Heart right ventricle (tissue), 16 donors: ENCODE measurements around the gene CTCFL. TPM values are rescaled to one million over a fixed set of nuclear protein-coding genes. Genes with fewer than 3 reads are reported as not detected.

Experiments used
- ATAC-seq, 8 donors: fragments of 200-7000 bp; cut with Tn5 transposase; one replicate each; pipeline ENCODE4 v1.9.1; 2020; ENCODE audit warnings: mild to moderate bottlenecking in 8 of 8, moderate library complexity in 8 of 8, moderate number of reproducible peaks in 1 of 8
- DNase-seq, 2 donors: peaks; one replicate each; pipeline ENCODE4 v3.0.0-alpha.2; 2020
- H3K27ac ChIP-seq, 10 donors: fragments of 200-600 bp; sonication (generic) in 2 of 10; one replicate each; pipeline versions ENCODE4 v1.5.0 to v1.8.0; 2020 to 2022; ENCODE audit warnings: mild to moderate bottlenecking in 3 of 10
- H3K27me3 ChIP-seq, 7 donors: fragments of 200-600 bp; one replicate each; pipeline ENCODE4 v1.8.0; 2021 to 2022; ENCODE audit warnings: mild to moderate bottlenecking in 2 of 7
- H3K36me3 ChIP-seq, 9 donors: fragments of 200-600 bp; sonication (generic) in 1 of 9; one replicate each; pipeline versions ENCODE4 v1.5.0 to v1.8.0; 2020 to 2022; ENCODE audit warnings: mild to moderate bottlenecking in 2 of 9
- H3K4me1 ChIP-seq, 9 donors: fragments of 200-600 bp; sonication (generic) in 1 of 9; one replicate each; pipeline versions ENCODE4 v1.5.0 to v1.8.0; 2020 to 2022; ENCODE audit warnings: mild to moderate bottlenecking in 4 of 9
- H3K4me3 ChIP-seq, 10 donors: fragments of 200-600 bp; sonication (generic) in 2 of 10; one replicate each; pipeline versions ENCODE4 v1.5.0 to v1.8.0; 2020 to 2022; ENCODE audit warnings: mild to moderate bottlenecking in 7 of 10, moderate library complexity in 2 of 10
- H3K9me3 ChIP-seq, 11 donors: fragments of 200-600 bp in 10 of 11; sonication (generic) in 2 of 11; one replicate each; pipeline versions ENCODE4 v1.5.0 to v1.8.0; 2013 to 2022; ENCODE audit warnings: mild to moderate bottlenecking in 2 of 11, control low read depth in 1 of 11, moderate library complexity in 1 of 11
- CTCF ChIP-seq, 9 donors: fragments of 200-600 bp; sonication (generic) in 2 of 9; IDR thresholded peaks; one replicate each; pipeline versions ENCODE4 v1.5.0 to v1.8.0; 2021 to 2022; ENCODE audit warnings: antibody characterized with exemption in 9 of 9, mild to moderate bottlenecking in 5 of 9, moderate library complexity in 1 of 9
- WGBS, 2 donors: extraction: QIAGEN DNeasy Blood & Tissue Kit; methylation state at CpG; one replicate each; pipeline ENCODE4 v1.1.7; 2013; ENCODE audit warnings: inconsistent platforms in 1 of 2; 5-methylcytosine and 5-hydroxymethylcytosine counted together
- intact Hi-C, 10 donors: fragments of 100-400 bp; cut with DNase I; formaldehyde crosslinking; loops; one replicate each; pipeline versions ENCODE4 v1.11.1 to v1.14.2; 2022
- polyA plus RNA-seq, 2 donors: library from polyadenylated mRNA; stranded (reverse); fragments of 200-250 nt; gene quantifications; one replicate each; pipeline ENCODE4 v1.2.3, GENCODE V29; 2013
- total RNA-seq, 10 donors: library from RNA; stranded (reverse); fragmentation: NEBNext Ultra II Directional in 3 of 10; extraction: Animal tissue kit (Norgen Biotek cat#: 25700) in 3 of 10; gene quantifications; one replicate each; pipeline versions ENCODE4 v1.2.1 to v1.2.4, GENCODE V29; 2021 to 2023
- donor health status: Arrhythmogenic right ventricular cardiomyopathy.
- donor health status: ischemic (EF 13 %, LVEDD 7.1; RV severe dilation, severe dysfunction).
- donor health status: healthy with polysubstance abuse.
- donor health status: DM: no; HTN: yes; CAD: no.
- donor health status: DM: no; HTN: no; CAD: no.
- donor health status: ischemic (EF 25% LVEDD 6.9; RV normal size, moderate dysfunction).
- donor health status: ischemic (EF 25% LVEDD 5.7; RV mildly dilated, moderate dysfunction).
- donor health status: healthy.
- donor health status: DM: yes; HTN: yes; CAD: no.
- donor health status: Ischemic cardiomyopathy.
- donor health status: ischemic (EF 35%, LVEDD 5.7; RV mildly dilated, moderate dysfunction).
- donor health status: nonischemic (EF 11% LVEDD 7.7; RV severe dilation, severe dysfunction).
- donor health status: DM: yes; HTN: yes; CAD: no.
- donor health status: PGD.
- donor health status: ischemic (EF 29% LVEDD 5.4; RV normal size, mild dysfunction).
- donor health status: nonischemic (EF 23%, LVEDD 6.1; RV moderate dilation, normal function).

The CTCFL gene
- total and polyA plus RNA-seq, 12 donors: not detected

- no peak within 1 kb of the TSS for H3K4me3 ChIP-seq
- TF ChIP-seq CTCF (IDR thresholded peaks at IDR 0.05): no peak
- peaks cover 0 to 5% (median 0%) of the 10 kb centered on the region in 9 donors for H3K4me1 ChIP-seq
- peaks cover 0 to 49% (median 26%) of the 10 kb centered on the region in 7 donors for H3K27me3 ChIP-seq
- 51 to 54% methylated on average over 14 of the region's 14 CpGs for WGBS, 2 donors
- no peaks in the 10 kb centered on the region for H3K9me3 ChIP-seq
- ATAC-seq: peak; percentile 55 to 84 (median 71)
- H3K27ac ChIP-seq: no peak within 1 kb of the TSS
- H3K36me3 ChIP-seq: no peaks in the 10 kb centered on the region
- DNase-seq: peak; percentile 59 to 65
- intact Hi-C loops: no loop called here
These were observed 35.8 kb upstream of the CTCFL start, which contains the start of gene PCK1 for GRCh38 chr20:57560554-57561355. TSS of gene PCK1 (plus strand) at chr20:57561110. CDS start at chr20:57561412, 302 bp downstream.

GRCh38 chr20:57559658-57560553 is 35.0 kb upstream of the CTCFL start:
- DNase-seq: no peak
- no peak for ATAC-seq
- Histone ChIP-seq H3K27me3 (peaks cover 0 to 50% (median 31%) of the 10 kb centered on the region in 7 donors), H3K4me1 (peaks cover 0 to 5% (median 0%) of the 10 kb centered on the region in 9 donors), H3K27ac (no peak overlapping the region), H3K9me3 (no peaks in the 10 kb centered on the region), H3K4me3 (no peak overlapping the region), H3K36me3 (no peaks in the 10 kb centered on the region)
- TF ChIP-seq CTCF (IDR thresholded peaks at IDR 0.05): no peak
- intact Hi-C loops: no loop called here
- 76 to 87% methylated on average over 8 of the region's 8 CpGs for WGBS, 2 donors

GRCh38 chr20:57559289-57559634 is 34.3 kb upstream of the CTCFL start:
- Histone ChIP-seq H3K4me1 (peaks cover 0 to 5% (median 0%) of the 10 kb centered on the region in 9 donors), H3K9me3 (no peaks in the 10 kb centered on the region), H3K27ac (no peak overlapping the region), H3K36me3 (no peaks in the 10 kb centered on the region), H3K4me3 (no peak overlapping the region), H3K27me3 (peaks cover 0 to 57% (median 31%) of the 10 kb centered on the region in 7 donors)
- no peak for ATAC-seq
- WGBS, 2 donors: 87% methylated on average over 10 of the region's 10 CpGs
- no peak for TF ChIP-seq CTCF (IDR thresholded peaks at IDR 0.05)
- no peak for DNase-seq
- intact Hi-C loops: no loop called here

DNA sequence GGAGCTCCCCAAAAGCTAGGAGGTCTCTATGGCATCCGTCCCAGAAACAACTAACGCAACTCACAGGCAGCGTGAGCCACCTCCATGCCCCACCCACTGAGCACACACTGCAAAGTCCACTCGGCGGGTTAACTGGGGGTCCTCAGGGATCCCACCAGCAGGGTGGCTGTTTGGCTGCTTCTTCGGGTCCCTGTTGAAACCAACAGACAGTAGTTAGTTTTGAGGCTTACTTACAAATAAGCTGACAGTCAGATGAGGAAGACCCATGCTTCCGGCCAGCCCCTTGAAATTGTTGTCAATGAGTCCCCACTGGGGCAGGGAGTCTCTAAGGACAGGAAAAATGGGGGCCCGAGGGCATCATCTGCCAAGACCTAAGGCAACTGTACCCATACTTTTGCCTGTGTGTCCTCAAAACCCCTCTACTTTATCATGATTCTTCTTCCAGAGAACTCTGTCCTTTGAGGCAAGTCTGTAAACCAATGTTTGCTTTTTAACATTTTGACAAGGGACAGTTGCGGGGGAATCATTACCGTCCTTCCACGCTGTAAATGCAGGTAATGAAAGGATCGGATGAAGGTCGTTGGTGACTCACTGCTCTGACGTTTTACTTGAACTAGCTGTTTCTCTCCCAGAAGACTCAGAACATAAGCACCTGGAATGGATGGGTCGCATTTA is 33.8 kb upstream of the CTCFL start:
- H3K27me3 ChIP-seq: peaks cover 0 to 57% (median 31%) of the 10 kb centered on the region in 7 donors
- 68 to 73% methylated on average over 15 of the region's 15 CpGs for WGBS, 2 donors
- ATAC-seq: no peak
- no peaks in the 10 kb centered on the region for H3K36me3 ChIP-seq
- intact Hi-C loops: no loop called here
- no peak overlapping the region for H3K27ac ChIP-seq
- H3K4me1 ChIP-seq: peaks cover 0 to 5% (median 0%) of the 10 kb centered on the region in 9 donors
- no peak for DNase-seq
- TF ChIP-seq CTCF (IDR thresholded peaks at IDR 0.05): no peak
- no peak overlapping the region for H3K4me3 ChIP-seq
- H3K9me3 ChIP-seq: no peaks in the 10 kb centered on the region
